Coronary artery (tissue), 2 donors: ENCODE results near the gene SEMA3G.

Experiments used
- DNase-seq: peaks from one replicate; pipeline ENCODE4 v3.0.0-alpha.2; 2017; ENCODE audit warnings: low spot score
- H3K27ac ChIP-seq, 2 donors: fragments of 200-600 bp; sonication (generic); one replicate each; pipeline ENCODE4 v1.5.1; 2016 to 2019
- H3K4me3 ChIP-seq: fragments of 200-600 bp; sonication (generic); 2 replicates; pipeline ENCODE4 v1.5.1; 2016; ENCODE audit warnings: mild to moderate bottlenecking, moderate library complexity
- TF ChIP-seq, protein P1 (sequence below): fragments of 200-600 bp; sonication (generic); IDR thresholded peaks from one replicate; pipeline ENCODE4 v1.5.1; 2019; ENCODE audit warnings: antibody characterized with exemption

Gene SEMA3G

DNA sequence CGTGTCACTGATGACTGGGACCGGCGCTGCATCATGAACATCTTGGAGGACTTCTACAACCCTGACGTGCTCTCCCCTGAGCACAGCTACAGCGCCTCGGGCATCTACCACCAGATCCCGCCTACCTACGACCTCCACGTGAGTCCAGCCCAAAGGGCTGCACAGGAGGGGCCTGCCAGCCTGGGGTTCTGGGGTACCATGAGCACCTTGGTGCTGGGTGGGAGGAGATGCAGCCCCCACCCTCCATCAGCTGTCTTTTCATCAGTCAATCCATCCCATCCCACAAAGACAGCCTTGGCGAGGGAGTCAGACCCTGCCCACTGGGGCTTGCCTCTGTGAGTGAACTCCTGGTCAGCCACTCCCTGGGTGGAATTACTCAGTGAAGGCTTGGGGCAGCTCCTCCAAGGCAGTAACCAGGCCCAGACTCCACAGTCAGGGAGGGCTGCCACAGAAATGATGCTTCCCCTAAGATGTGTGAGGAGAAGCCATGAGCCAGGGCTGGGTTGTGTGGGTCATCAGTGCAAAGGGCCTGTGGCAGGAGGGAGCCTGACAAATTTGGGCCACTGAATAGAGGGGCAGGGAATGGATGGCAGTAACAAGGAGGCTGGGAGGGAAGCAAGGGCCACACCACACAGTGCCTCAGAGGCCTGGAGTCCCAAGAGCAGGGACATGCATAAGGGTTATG lies 47.9 kb downstream of the SEMA3G start:
- DNase-seq: no peak
- no peak overlapping the region for H3K4me3 ChIP-seq
- H3K27ac ChIP-seq: no peak overlapping the region
- TF ChIP-seq, protein P1, sequence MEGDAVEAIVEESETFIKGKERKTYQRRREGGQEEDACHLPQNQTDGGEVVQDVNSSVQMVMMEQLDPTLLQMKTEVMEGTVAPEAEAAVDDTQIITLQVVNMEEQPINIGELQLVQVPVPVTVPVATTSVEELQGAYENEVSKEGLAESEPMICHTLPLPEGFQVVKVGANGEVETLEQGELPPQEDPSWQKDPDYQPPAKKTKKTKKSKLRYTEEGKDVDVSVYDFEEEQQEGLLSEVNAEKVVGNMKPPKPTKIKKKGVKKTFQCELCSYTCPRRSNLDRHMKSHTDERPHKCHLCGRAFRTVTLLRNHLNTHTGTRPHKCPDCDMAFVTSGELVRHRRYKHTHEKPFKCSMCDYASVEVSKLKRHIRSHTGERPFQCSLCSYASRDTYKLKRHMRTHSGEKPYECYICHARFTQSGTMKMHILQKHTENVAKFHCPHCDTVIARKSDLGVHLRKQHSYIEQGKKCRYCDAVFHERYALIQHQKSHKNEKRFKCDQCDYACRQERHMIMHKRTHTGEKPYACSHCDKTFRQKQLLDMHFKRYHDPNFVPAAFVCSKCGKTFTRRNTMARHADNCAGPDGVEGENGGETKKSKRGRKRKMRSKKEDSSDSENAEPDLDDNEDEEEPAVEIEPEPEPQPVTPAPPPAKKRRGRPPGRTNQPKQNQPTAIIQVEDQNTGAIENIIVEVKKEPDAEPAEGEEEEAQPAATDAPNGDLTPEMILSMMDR: no peak

DNA sequence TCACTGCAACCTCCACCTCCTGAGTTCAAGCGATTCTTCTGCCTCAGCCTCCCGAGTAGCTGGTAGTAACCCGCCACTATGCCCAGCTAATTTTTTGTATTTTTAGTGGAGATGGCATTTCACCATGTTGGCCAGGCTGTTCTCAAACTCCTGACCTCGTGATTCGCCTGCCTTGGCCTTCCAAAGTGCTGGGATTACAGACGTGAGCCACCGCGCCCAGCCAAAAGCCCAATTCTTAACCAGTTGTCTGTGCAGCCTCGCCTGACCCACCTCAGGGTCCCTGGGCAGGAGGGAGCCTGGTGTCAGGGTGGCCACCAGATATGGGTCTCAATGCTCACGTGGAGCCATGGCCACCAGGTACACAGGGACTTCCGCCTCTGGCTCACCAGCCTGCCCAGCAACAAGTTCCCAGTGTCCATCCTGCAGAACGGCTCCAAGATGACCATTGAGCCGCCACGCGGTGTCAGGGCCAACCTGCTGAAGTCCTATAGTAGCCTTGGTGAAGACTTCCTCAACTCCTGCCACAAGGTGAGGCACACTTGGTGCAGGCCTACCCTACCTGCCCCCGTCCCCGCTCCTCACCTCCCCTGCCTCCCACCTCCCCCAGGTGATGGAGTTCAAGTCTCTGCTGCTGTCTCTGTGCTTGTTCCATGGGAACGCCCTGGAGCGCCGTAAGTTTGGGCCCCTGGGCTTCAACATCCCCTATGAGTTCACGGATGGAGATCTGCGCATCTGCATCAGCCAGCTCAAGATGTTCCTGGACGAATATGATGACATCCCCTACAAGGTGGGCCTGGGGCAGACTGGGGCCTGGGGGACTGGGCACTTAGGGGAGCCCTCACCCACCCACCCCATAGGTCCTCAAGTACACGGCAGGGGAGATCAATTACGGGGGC lies 48.6 kb downstream of the SEMA3G start:
- TF ChIP-seq, protein P1: no peak
- no peak overlapping the region for H3K27ac ChIP-seq
- no peak for DNase-seq

DNA sequence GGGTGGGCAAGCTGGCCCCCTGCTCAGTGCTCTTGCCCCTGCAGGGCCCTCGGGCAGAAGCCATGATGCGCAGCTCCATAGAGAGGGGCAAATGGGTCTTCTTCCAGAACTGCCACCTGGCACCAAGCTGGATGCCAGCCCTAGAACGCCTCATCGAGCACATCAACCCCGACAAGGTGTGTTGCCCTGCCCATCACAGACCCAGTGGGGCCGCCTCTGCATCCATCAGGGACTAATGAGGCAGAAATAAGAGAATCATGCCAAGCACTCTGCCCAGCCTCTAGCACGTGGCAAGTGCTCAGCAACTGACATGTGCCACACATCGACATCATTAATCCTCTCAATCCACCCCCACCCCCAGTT lies 49.4 kb downstream of the SEMA3G start:
- H3K27ac ChIP-seq: no peak overlapping the region
- no peak for DNase-seq
- no peak overlapping the region for H3K4me3 ChIP-seq
- TF ChIP-seq, protein P1: no peak

More for the DNA sequence above, 48.6 kb downstream of the SEMA3G start:
- no peak overlapping the region for H3K4me3 ChIP-seq

DNA sequence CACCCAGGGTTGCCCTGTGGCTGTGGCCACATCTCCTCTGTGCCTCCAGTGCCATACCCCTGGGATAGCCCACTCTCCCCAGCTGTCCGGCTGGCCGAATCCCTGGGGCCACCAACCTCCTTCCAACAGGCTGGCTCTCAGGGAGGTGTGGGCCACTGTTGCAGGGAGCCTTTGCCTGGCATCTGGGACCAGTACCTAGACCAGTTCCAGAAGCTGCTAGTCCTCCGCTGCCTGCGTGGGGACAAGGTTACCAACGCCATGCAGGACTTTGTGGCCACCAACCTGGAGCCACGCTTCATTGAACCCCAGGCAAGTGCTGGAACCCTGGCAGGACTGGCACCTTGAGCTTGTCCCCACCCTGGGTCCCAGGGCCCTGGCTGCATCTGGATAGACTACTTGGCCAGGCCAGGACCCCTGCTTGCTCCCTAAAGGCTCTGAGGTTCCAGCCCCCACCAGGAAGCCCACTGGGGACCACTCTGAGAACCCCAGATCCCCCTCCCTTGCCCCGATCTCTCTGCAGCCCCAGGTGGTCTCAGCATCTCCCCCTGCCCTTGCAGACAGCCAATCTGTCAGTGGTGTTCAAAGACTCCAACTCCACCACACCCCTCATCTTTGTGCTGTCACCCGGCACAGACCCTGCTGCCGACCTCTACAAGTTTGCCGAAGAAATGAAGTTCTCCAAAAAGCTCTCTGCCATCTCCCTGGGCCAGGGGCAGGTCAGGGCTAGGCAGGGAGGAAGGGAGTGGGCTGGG lies 50.0 kb downstream of the SEMA3G start:
- DNase-seq: no peak
- TF ChIP-seq, protein P1: no peak
- no peak overlapping the region for H3K27ac ChIP-seq

DNA sequence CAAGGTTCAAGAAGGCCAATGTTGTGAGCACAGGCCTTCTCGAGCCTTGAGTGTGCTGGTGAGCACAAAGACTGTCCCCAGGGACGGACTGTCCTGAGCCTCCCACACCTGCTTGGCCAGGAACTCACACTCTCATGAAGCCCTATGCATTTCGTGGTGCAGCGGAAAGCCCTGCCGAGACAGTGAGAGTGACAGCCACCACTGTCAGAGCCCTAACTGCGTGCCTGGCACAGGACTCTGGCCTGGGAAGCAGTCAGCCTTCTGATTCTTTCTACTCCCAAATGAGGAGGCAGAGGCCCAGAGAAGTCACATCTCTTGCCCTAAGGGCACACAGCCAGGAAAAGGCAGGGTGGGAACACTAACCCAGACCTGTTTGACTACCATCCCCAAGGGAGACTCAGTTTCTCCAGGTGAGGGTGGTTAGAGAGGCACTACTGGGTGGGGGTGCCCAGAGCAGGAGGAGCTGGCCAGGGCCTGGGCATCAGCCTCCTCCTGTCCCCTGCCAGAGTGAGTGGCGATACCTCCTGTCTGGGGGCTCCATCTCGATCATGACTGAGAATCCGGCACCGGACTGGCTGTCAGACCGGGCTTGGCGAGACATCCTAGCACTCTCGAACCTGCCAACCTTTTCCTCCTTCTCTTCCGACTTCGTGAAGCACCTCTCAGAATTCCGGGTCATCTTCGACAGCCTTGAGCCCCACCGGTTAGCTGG lies 50.8 kb downstream of the SEMA3G start:
- Histone ChIP-seq H3K27ac (no peak overlapping the region), H3K4me3 (no peak overlapping the region)
- DNase-seq: no peak
- TF ChIP-seq, protein P1: no peak

More for the DNA sequence above, 50.0 kb downstream of the SEMA3G start:
- H3K4me3 ChIP-seq: no peak overlapping the region

DNA sequence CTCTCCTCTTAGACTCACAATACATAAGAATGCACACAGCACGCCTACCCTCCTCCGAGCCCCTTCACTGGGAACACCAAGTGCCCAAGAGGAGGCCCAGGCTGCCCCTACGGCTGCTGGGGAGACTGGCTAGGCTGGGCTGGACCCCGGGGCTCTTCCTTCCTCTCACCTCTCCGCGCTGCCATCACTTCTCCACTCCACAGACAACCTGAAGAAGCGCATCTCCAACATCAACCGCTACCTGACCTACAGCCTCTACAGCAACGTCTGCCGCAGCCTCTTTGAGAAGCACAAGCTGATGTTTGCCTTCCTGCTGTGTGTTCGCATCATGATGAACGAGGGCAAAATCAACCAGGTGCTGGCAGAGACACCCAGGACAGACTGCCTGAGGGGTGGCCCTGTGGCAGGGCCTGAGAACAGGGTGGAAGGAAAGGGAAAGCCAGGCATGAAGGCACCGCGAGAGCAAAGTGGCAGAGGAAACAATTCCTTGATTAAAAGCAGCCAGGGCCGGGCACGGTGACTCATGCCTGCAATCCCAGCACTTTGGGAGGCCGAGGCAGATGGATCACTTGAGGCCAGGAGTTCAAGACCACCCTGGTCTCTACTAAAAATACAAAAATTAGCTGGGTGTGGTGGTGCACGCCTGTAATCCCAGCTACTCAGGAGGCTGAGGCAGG lies 51.6 kb downstream of the SEMA3G start:
- no peak for DNase-seq

More for the DNA sequence above, 51.6 kb downstream of the SEMA3G start:
- TF ChIP-seq, protein P1: no peak
- Histone ChIP-seq H3K4me3 (no peak overlapping the region), H3K27ac (no peak overlapping the region)
